ENCODE data around the gene KCNF1.

DNA sequence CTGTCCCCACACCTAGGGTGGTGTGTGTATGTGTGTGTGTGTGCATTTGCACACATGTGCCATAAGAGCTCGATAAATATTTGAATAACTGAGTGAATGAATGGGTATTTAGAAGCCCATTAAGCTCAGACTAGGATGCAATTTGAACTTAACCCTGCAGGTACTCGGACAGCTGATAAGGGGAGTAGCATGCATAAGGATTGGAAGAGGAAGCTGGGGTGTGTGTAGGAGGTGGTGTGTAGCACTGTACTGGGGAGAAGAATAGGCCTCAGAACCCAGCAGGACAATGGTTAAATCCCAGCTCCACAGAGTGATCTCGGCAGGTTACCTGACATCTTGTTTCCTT lies 1.8 kb upstream of the KCNF1 start:
- TF ChIP-seq, protein P1, sequence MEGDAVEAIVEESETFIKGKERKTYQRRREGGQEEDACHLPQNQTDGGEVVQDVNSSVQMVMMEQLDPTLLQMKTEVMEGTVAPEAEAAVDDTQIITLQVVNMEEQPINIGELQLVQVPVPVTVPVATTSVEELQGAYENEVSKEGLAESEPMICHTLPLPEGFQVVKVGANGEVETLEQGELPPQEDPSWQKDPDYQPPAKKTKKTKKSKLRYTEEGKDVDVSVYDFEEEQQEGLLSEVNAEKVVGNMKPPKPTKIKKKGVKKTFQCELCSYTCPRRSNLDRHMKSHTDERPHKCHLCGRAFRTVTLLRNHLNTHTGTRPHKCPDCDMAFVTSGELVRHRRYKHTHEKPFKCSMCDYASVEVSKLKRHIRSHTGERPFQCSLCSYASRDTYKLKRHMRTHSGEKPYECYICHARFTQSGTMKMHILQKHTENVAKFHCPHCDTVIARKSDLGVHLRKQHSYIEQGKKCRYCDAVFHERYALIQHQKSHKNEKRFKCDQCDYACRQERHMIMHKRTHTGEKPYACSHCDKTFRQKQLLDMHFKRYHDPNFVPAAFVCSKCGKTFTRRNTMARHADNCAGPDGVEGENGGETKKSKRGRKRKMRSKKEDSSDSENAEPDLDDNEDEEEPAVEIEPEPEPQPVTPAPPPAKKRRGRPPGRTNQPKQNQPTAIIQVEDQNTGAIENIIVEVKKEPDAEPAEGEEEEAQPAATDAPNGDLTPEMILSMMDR (IDR thresholded peaks at IDR 0.05; ENCODE audit: control extremely low read depth in 1 of 3, insufficient read depth in 1 of 3, low read depth in 1 of 3, low read length in 3 of 3): no peak
- TF ChIP-seq CEBPB (IDR thresholded peaks at IDR 0.05; ENCODE audit: low read depth, low read length) (no peak), JUN (IDR thresholded peaks at IDR 0.05; ENCODE audit: low read depth, low read length) (no peak), POLR2A (IDR thresholded peaks at IDR 0.05; ENCODE audit: control extremely low read depth in 1 of 2, low read depth in 2 of 2, low read length in 2 of 2) (no peak), TCF12 (IDR thresholded peaks at IDR 0.05; ENCODE audit: low read depth, low read length) (no peak), MAFK (IDR thresholded peaks at IDR 0.05; ENCODE audit: low read depth, low read length) (no peak)
